Amniotic stem cell (primary cell): ENCODE results near the gene PRRT3.
"Not testable (repeated sequence)": the region's sequence is repeated elsewhere in the genome, so short reads cannot be mapped to it uniquely, and the experiment has no call there.

ENCODE experiments used
- DNase-seq: peaks from one replicate; lab custom pipeline; 2025; lab: John Stamatoyannopoulos, UW

Gene PRRT3

GRCh38 chr3:9898467-9899241, 53.6 kb downstream of the PRRT3 start:
- DNase-seq, result no peak

DNA sequence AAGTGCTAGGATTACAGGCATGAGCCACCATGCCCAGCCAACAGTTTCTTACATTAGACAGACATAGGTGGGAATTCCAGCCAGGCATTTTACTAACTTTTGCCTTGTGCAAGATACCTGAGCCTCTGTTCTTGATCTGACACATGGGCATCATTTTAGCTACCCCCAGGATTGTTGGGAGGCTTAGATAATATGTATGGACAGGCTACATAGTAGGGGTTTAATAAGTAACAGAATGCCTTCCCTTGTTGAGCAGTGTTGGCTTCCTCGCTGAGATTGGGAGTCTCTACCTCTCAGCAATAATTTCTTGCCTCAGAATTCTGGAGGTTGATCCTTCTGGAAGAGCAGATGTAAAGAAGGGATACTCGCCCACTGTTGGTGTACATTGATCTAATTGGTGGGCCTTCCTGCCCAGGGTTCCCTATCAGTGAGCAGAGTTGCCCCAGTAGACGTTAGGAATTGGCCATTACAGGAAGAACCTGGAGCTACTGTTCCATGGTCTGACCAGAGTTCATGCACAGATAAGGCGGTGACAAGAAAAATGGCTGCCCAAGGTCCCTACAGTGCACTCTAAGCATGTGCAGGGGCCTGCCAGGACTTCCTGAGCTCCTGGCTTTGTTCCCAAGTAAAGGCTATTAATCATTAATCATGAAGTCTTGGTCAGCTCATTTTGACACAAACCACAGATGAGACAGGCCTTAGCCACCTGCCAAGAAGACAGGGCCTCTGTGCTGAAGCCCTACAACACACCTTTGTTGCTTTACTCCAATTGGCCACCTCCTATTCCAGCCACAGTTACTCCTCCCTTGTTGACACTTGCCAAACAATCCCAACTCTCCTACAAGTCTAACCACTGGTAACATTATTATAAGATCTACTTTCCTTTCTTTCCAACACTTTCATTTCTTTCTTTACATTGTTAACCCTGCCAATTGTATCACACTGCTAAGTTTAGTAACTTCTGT, 54.5 kb downstream of the PRRT3 start:
- no peak for DNase-seq

DNA sequence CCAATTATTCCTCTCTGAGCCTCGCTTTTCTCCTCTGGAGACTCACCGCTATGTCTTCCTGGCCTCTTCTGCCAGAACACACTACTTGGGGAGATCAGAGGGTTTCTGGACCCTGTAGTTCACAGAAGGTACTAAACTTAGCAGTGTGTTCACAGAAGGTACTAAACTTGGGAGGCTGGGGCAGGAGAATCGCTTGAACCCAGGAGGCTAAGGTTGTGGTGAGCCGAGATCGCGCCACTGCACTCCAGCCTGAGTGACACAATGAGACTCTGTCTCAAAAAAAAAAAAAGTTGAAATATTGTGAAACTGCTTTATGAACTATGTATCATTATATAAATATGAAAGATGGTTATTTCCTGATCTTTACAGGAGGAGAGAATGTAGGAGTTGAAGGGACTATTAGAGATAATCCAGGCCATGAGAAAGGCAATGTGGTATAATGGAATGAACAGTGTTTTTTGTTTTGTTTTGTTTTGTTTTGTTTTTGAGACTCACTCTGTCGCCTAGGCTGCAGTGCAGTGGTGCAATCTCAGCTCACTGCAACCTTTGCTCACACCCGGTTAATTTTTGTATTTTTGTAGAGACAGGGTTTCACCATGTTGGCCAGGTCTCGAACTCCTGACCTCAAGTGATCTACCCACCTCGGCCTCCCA, 55.3 kb downstream of the PRRT3 start:
- not testable (repeated sequence) for DNase-seq

- DNase-seq, result not testable (repeated sequence)
Observed at GRCh38 chr3:9895715-9896114, 56.5 kb downstream of the PRRT3 start.
